ENCODE results near the gene COPG2. TPM values are rescaled to one million over a fixed set of nuclear protein-coding genes. Genes with fewer than 3 reads are reported as not detected.

The COPG2 gene
- total and polyA plus RNA-seq, 2 of the 8 experiments (the other 6 are each of a cell fraction or from before 2014, with no cell fraction given) = 50.3 to 53.1 TPM

DNA sequence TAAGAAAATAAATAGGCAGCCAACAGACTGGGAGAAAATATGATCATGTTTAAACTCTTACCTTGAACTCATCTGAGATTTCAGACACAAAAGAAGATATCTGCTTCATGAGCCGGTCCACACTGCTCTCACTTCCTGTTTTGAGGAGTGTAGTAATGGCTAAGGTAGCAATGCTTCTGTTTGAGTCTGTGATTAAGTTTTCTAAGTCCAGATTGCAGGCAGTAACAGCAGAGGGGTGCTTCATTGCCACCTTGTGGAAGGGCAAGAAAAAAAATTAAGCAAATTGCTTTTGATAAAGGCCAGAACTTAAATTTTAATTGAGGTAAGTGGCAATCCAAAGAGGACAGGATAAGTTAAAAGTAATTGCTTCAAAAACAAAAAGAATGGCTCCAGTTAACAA is 107.6 kb downstream of the COPG2 start:
- WGBS, 2 experiments (ENCODE audit: extremely low coverage in 1 of 2, insufficient coverage in 1 of 2, insufficient read length in 1 of 2, insufficient replicate concordance in 2 of 2, low coverage in 1 of 2, low lambda C conversion rate in 2 of 2, missing lambda C conversion rate in 1 of 2) = 86% methylated on average over 1 of the region's 1 CpG; no CpG with 5 or more reads in 1 of the 2 experiments
- Histone ChIP-seq H3K18ac (ENCODE audit: extremely low read depth, low read length) (no peak overlapping the region), H4K91ac (replicated peaks; ENCODE audit: insufficient read length, low read length) (no peak overlapping the region), H3K23me2 (ENCODE audit: low read depth, low read length) (no peaks in the 10 kb centered on the region), H3K4me3 (ENCODE audit: extremely low read depth in 1 of 4, insufficient read depth in 2 of 4, low read depth in 3 of 4, low read length in 4 of 4) (no peak overlapping the region), H4K5ac (ENCODE audit: insufficient read length, low read depth, low read length) (no peak overlapping the region), H3K27me3 (replicated peaks in 1 of 4; ENCODE audit: control insufficient read depth in 3 of 4, extremely low read depth in 1 of 4, insufficient read depth in 3 of 4, low read length in 3 of 4) (no peaks in the 10 kb centered on the region), H2AK5ac (ENCODE audit: low read depth, low read length) (no peak overlapping the region), H2BK20ac (ENCODE audit: low read length) (no peak overlapping the region), H2AFZ (ENCODE audit: low read length) (no peak overlapping the region), H2BK120ac (replicated peaks; ENCODE audit: low read depth, low read length) (no peak overlapping the region), H2BK12ac (ENCODE audit: low read depth, low read length) (no peak overlapping the region), H3K56ac (replicated peaks; ENCODE audit: insufficient read length, low read depth, low read length) (no peak overlapping the region), H3K23ac (ENCODE audit: insufficient read length) (no peak overlapping the region), H3K79me2 (ENCODE audit: control insufficient read depth in 1 of 2, insufficient read depth in 2 of 2, low read length in 2 of 2) (no peaks in the 10 kb centered on the region), H4K8ac (ENCODE audit: extremely low read depth, insufficient read depth, low read length) (no peak overlapping the region), H3K27ac (ENCODE audit: low read depth, low read length) (no peak overlapping the region), H3K79me1 (ENCODE audit: low read depth, low read length) (no peaks in the 10 kb centered on the region), H3K9me3 (ENCODE audit: insufficient read depth in 2 of 2, low read depth in 1 of 2, low read length in 1 of 2) (0 out of 4 replicates have a peak, but pooled peaks cover 0 to 3% of the 10 kb centered on the region in 2 experiments), H2BK5ac (ENCODE audit: low read depth, low read length) (no peak overlapping the region), H3K14ac (ENCODE audit: insufficient read length) (no peak overlapping the region), H3K4ac (replicated peaks; ENCODE audit: insufficient read length, low read depth, low read length) (no peak overlapping the region), H3K4me1 (replicated peaks in 1 of 4; ENCODE audit: control insufficient read depth in 3 of 4, insufficient read depth in 4 of 4, low read length in 3 of 4) (no peaks in the 10 kb centered on the region), H2BK15ac (ENCODE audit: low read length) (no peak overlapping the region), H3K4me2 (ENCODE audit: insufficient read depth in 1 of 2, low read depth in 2 of 2, low read length in 2 of 2) (no peak overlapping the region), H3K36me3 (ENCODE audit: control insufficient read depth in 2 of 4, insufficient read depth in 4 of 4, low read length in 3 of 4) (no peaks in the 10 kb centered on the region; a peak in 3 of 8 replicates), H3K9ac (replicated peaks in 1 of 4; ENCODE audit: extremely low read depth in 1 of 4, low read depth in 3 of 4, low read length in 3 of 4) (no peak overlapping the region), H4K20me1 (replicated peaks in 1 of 2; ENCODE audit: control insufficient read depth in 1 of 2, insufficient read depth in 2 of 2, low read length in 2 of 2) (no peaks in the 10 kb centered on the region)
- FAIRE-seq (no peak), DNase-seq (ENCODE audit: low read depth in 1 of 2, low spot score in 2 of 2) (peak in 1 of 2 experiments; percentile 1)
- ChIA-PET POLR2A (ENCODE audit: partially characterized antibody) (no interaction called here), CTCF (ENCODE audit: partially characterized antibody) (no interaction called here)
- peak; percentile 53 to 59 for TF ChIP-seq RAD21 (IDR thresholded peaks at IDR 0.05 in 1 of 2, conservative IDR thresholded peaks at IDR 0.05 in 1 of 2; ENCODE audit: low read depth in 2 of 2, low read length in 2 of 2)
- no peak for TF ChIP-seq HDAC2 (IDR thresholded peaks at IDR 0.05; ENCODE audit: borderline replicate concordance in 1 of 2, low read depth in 2 of 2, low read length in 2 of 2)
- TF ChIP-seq, protein P1, sequence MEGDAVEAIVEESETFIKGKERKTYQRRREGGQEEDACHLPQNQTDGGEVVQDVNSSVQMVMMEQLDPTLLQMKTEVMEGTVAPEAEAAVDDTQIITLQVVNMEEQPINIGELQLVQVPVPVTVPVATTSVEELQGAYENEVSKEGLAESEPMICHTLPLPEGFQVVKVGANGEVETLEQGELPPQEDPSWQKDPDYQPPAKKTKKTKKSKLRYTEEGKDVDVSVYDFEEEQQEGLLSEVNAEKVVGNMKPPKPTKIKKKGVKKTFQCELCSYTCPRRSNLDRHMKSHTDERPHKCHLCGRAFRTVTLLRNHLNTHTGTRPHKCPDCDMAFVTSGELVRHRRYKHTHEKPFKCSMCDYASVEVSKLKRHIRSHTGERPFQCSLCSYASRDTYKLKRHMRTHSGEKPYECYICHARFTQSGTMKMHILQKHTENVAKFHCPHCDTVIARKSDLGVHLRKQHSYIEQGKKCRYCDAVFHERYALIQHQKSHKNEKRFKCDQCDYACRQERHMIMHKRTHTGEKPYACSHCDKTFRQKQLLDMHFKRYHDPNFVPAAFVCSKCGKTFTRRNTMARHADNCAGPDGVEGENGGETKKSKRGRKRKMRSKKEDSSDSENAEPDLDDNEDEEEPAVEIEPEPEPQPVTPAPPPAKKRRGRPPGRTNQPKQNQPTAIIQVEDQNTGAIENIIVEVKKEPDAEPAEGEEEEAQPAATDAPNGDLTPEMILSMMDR (IDR thresholded peaks at IDR 0.05; ENCODE audit: control extremely low read depth in 1 of 3, insufficient read depth in 1 of 3, low read depth in 1 of 3, low read length in 3 of 3) = peak in 2 of 3 experiments; percentile 26 to 34; a peak in 2 of 4 replicates

All from H1 (cell line).